Muscle of arm (tissue), 14 donors: ENCODE measurements around the gene POLR2H. TPM values are rescaled to one million over a fixed set of nuclear protein-coding genes. Genes with fewer than 3 reads are reported as not detected.

ENCODE experiments used
- DNase-seq: peaks from one replicate; pipeline ENCODE4 v3.0.0-alpha.2; 2013
- long read RNA-seq, 11 donors: transcript quantifications; one replicate each; lab custom pipeline, GENCODE V29; 2026
- polyA plus RNA-seq, 12 donors: library from polyadenylated mRNA; unstranded; fragments of 120-200 nt; gene quantifications; one replicate each; pipeline ENCODE4 v1.2.1, GENCODE V29; 2013; ENCODE audit not compliant: insufficient read length in 12 of 12

POLR2H gene
- 10 to 100 TPM in 11 of 12 donors, not detected in 1; 35.9 to 64.8 (median 44.4) TPM for polyA plus RNA-seq
- long read RNA-seq, donor 1, transcript POLR2H-208 (6 exons, 1,802 nt), result major isoform, 6 of 64 reads
- long read RNA-seq, donor 1, partial matches to known transcripts, result 44 of 64 reads
- long read RNA-seq, donor 1, other reads (novel, unspliced or antisense), result 0 of 64 reads
- long read RNA-seq, donor 2, partial matches to known transcripts, result 18 of 25 reads
- long read RNA-seq, donor 2, other reads (novel, unspliced or antisense), result 0 of 25 reads
- long read RNA-seq, donor 3, partial matches to known transcripts, result 12 of 12 reads
- long read RNA-seq, donor 3, other reads (novel, unspliced or antisense), result 0 of 12 reads
- long read RNA-seq, donor 4, partial matches to known transcripts, result 9 of 11 reads
- long read RNA-seq, donor 4, other reads (novel, unspliced or antisense), result 0 of 11 reads
- long read RNA-seq, donor 5, partial matches to known transcripts, result 17 of 24 reads
- long read RNA-seq, donor 5, other reads (novel, unspliced or antisense), result 0 of 24 reads
- long read RNA-seq, donor 6, partial matches to known transcripts, result 10 of 15 reads
- long read RNA-seq, donor 6, other reads (novel, unspliced or antisense), result 0 of 15 reads
- long read RNA-seq, donor 7, partial matches to known transcripts, result 7 of 11 reads
- long read RNA-seq, donor 7, other reads (novel, unspliced or antisense), result 0 of 11 reads
- long read RNA-seq, donor 8, transcript POLR2H-208 (6 exons, 1,802 nt), result major isoform, 5 of 32 reads
- long read RNA-seq, donor 8, partial matches to known transcripts, result 21 of 32 reads
- long read RNA-seq, donor 8, other reads (novel, unspliced or antisense), result 0 of 32 reads
- long read RNA-seq, donor 9, partial matches to known transcripts, result 19 of 27 reads
- long read RNA-seq, donor 9, other reads (novel, unspliced or antisense), result 0 of 27 reads
- long read RNA-seq, donor 10, transcript POLR2H-208 (6 exons, 1,802 nt), result major isoform, 5 of 23 reads
- long read RNA-seq, donor 10, partial matches to known transcripts, result 15 of 23 reads
- long read RNA-seq, donor 10, other reads (novel, unspliced or antisense), result 0 of 23 reads
- long read RNA-seq, donor 11, partial matches to known transcripts, result 16 of 23 reads
- long read RNA-seq, donor 11, other reads (novel, unspliced or antisense), result 0 of 23 reads

- no peak for DNase-seq
Observed at GRCh38 chr3:184361532-184361931, at the start of gene POLR2H, which contains the start of gene CLCN2. TSS of gene POLR2H (plus strand) at chr3:184361710. CDS start at chr3:184363493, 1,783 bp downstream. TSS of gene CLCN2 (minus strand) at chr3:184361605. CDS start at chr3:184361479, 126 bp downstream.

GRCh38 chr3:184314363-184314699 lies 47.2 kb upstream of the POLR2H start, which contains the start of gene EIF4G1:
TSS of gene EIF4G1 (plus strand) at chr3:184314606. CDS start at chr3:184315797, 1,191 bp downstream.
- DNase-seq, result peak; percentile 92

GRCh38 chr3:184314700-184315542 lies 46.6 kb upstream of the POLR2H start:
- DNase-seq, result peak; percentile 85

- DNase-seq, result no peak
Observed at GRCh38 chr3:184315543-184315867, 46.0 kb upstream of the POLR2H start.

GRCh38 chr3:184315871-184316661 lies 45.4 kb upstream of the POLR2H start:
- no peak for DNase-seq

- no peak for DNase-seq
Observed at GRCh38 chr3:184316792-184317191, 44.7 kb upstream of the POLR2H start.

- DNase-seq, result no peak
Observed at GRCh38 chr3:184317201-184317600, 44.3 kb upstream of the POLR2H start.

GRCh38 chr3:184320104-184320445 lies 41.4 kb upstream of the POLR2H start:
- peak; percentile 86 for DNase-seq

- DNase-seq, result no peak
Observed at GRCh38 chr3:184321666-184322065, 39.8 kb upstream of the POLR2H start.

GRCh38 chr3:184322731-184323487 lies 38.6 kb upstream of the POLR2H start:
- DNase-seq, result no peak

GRCh38 chr3:184323696-184324095 lies 37.8 kb upstream of the POLR2H start:
- no peak for DNase-seq

GRCh38 chr3:184325269-184325668 lies 36.2 kb upstream of the POLR2H start:
- no peak for DNase-seq

GRCh38 chr3:184325715-184326369 lies 35.7 kb upstream of the POLR2H start:
- no peak for DNase-seq

- no peak for DNase-seq
Observed at GRCh38 chr3:184327171-184327570, 34.3 kb upstream of the POLR2H start.

GRCh38 chr3:184328516-184328915 lies 33.0 kb upstream of the POLR2H start:
- no peak for DNase-seq

- DNase-seq, result no peak
Observed at GRCh38 chr3:184332370-184333090, 29.0 kb upstream of the POLR2H start.

GRCh38 chr3:184333190-184333589 lies 28.3 kb upstream of the POLR2H start:
- no peak for DNase-seq

GRCh38 chr3:184333700-184334099 lies 27.8 kb upstream of the POLR2H start:
- DNase-seq, result no peak
